ENCODE data around the gene ANGEL1. TPM values are rescaled to one million over a fixed set of nuclear protein-coding genes. Genes with fewer than 3 reads are reported as not detected.

The ANGEL1 gene
- total RNA-seq, 2 experiments from 2014 or later, result 14.6 to 15.9 TPM

DNA sequence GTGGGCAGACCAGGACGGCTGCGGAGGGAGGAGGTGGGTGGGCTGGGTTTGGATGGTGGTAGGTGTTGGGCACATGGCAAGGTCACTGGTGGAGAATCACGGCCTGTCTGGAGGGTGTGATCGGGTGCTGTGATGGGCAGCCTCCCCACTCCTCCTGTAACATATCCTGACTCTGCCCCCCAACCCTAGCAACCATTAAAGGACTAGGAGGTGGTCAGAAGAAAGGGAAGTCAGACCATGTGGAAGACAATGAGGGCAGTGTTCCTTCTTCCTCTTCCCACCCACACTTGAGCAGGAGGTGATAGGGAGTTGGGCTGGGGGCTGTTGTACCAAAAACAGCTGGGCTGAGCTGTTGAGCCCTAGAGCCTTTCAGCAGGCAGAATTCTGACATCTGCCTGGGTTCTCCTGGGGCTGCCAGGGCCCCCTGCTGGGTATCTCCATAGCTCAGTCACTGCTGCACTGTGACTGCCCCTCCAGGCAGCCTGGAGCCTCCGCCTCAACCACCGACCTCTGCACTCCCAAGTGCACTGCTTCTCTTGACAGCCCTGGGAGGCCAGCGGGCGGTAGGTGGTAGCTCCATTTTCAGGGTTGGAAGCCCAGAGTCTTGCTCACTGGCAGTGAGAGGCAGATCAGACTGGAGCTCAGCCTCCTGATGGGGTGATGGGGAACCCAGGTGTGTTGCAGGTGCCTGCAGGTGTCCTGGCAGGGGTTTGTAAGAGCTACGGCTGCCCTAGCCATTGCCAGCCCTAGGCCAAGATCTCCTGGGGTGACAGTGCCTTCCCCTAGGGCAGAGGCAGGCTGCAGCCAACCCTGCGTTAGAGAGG lies 36.0 kb downstream of the ANGEL1 start:
- ChIA-PET CTCF (interaction anchor here (1.5 to 3.3 kb wide), 2 partner anchors 8 to 66 kb away, joined by 4 to 20 read pairs; no protein-coding TSS in a partner anchor), POLR2A (interaction anchor here (1.1 kb wide), 1 partner anchor 9 kb away, joined by 3 read pairs; no protein-coding TSS in a partner anchor)
- H3K9me3 Mint-ChIP-seq, result no peaks in the 10 kb centered on the region
- peaks cover 8% of the 10 kb centered on the region for H3K4me1 Mint-ChIP-seq (ENCODE audit: low read depth)
- no peak overlapping the region for H3K27ac Mint-ChIP-seq
- DNase-seq, result no peak
- peaks cover 3% of the 10 kb centered on the region for H3K36me3 Mint-ChIP-seq
- intact Hi-C loops (cut with micrococcal nuclease), result no loop called here
- no peaks in the 10 kb centered on the region for H3K27me3 Mint-ChIP-seq
- H3K4me3 Mint-ChIP-seq, result no peak overlapping the region

- peaks cover 7% of the 10 kb centered on the region for H3K4me1 Mint-ChIP-seq (ENCODE audit: low read depth)
- H3K27ac Mint-ChIP-seq, result no peak overlapping the region
- ChIA-PET CTCF (interaction anchor here (1.5 to 3.3 kb wide), 2 partner anchors 9 to 65 kb away, joined by 4 to 20 read pairs; no protein-coding TSS in a partner anchor), POLR2A (interaction anchor here (1.1 kb wide), 1 partner anchor 9 kb away, joined by 3 read pairs; no protein-coding TSS in a partner anchor)
- intact Hi-C loops (cut with micrococcal nuclease), result no loop called here
- no peaks in the 10 kb centered on the region for H3K27me3 Mint-ChIP-seq
- H3K4me3 Mint-ChIP-seq, result no peak overlapping the region
- no peak for DNase-seq
- no peaks in the 10 kb centered on the region for H3K9me3 Mint-ChIP-seq
- H3K36me3 Mint-ChIP-seq, result peaks cover 3% of the 10 kb centered on the region
Observed at GRCh38 chr14:76775695-76776427, 36.8 kb downstream of the ANGEL1 start.

DNA sequence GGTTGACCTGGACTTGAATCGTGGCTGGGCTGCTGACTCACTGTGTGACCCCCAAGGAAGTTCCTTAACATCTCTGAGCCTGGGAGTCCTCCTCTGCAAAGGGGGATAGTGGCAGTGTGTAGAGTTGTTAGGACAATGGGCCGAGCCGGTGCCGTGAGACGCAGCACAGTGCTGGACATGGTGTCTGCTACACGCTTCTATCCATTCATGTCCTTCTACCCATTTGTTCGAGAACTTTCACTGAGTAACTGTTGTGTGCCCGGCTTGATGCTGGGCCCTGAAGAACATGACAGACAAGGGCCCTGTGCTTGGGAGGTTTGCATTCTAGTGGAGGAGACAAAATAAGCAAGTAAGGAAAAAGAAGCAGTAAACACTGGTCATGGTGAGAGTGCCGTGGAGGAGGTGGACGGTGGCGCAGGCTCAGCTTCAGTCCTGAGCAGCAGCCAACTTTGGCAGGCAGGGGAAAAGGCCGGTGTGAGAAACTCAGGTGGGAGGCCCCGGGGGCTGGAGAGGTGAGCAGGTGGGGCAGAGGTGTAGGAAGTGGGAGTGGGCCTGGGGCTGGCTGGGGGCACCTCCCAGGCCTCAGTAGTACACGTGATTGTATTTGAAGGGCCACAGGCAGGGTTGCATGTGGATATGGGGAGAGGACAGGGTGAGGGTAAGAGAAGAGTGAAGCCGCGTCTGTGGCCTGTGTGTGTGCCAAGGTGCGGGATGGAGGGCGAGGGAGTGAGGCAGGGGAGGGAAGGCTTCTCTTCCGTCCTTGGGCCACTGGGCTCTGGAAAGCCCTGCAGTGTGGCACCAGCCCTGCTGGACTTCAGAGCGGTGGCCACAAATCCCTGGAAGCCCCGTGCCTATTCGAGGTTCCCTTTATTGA lies 37.6 kb downstream of the ANGEL1 start:
- no peaks in the 10 kb centered on the region for H3K36me3 Mint-ChIP-seq
- no peaks in the 10 kb centered on the region for H3K27me3 Mint-ChIP-seq
- peaks cover 7% of the 10 kb centered on the region for H3K4me1 Mint-ChIP-seq (ENCODE audit: low read depth)
- CTCF ChIA-PET, result interaction anchor here (1.5 to 3.3 kb wide), 2 partner anchors 10 to 65 kb away, joined by 4 to 20 read pairs; no protein-coding TSS in a partner anchor
- no peaks in the 10 kb centered on the region for H3K9me3 Mint-ChIP-seq
- intact Hi-C loops (cut with micrococcal nuclease), result no loop called here
- no peak for DNase-seq
- POLR2A ChIA-PET, result interaction anchor here (1.1 kb wide), 1 partner anchor 8 kb away, joined by 3 read pairs; no protein-coding TSS in a partner anchor
- no peak overlapping the region for H3K4me3 Mint-ChIP-seq
- H3K27ac Mint-ChIP-seq, result no peak overlapping the region

DNA sequence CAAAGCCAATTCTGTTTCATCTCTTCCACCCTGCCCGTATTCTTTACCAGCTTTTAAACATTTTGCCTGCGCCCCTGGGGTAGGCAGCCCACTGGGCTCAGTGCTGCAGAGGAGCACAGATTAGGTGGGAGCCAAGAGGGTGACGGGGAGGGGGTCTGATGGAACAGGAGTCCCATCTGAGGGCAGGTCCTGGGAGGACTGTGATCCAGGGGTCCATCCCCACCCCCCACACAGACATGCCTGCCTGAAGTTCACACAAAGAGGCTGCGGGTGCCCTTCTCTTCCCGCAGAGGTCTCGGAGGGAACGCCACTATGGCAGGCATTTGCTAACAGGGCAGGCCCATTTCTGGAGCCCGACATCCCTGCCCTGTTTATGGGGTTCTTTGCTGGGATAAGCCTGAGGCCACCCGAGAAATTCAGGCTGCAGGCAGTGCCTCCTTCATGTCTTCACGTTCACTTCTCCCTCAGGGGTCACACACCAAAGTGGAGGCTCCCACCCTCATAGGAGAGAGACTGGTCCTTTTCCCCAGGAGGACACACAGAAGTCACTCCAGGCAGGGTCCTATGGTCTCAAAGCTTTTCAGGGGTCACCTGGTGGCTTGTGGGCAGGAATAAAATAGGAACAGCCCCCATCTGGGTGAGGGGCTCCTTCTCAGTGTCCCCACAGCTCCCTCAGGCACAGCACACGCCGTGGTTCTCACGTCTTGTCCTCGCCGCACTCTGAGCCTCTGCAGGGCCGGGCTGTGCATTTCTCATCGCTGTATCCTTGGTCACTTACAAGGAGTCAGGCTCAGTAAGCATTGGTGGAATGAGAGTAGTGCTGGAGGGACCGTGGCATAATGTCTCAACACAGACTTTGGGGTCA lies 38.5 kb downstream of the ANGEL1 start:
- ChIA-PET CTCF (no interaction called here), POLR2A (no interaction called here)
- H3K27ac Mint-ChIP-seq, result no peak overlapping the region
- H3K9me3 Mint-ChIP-seq, result no peaks in the 10 kb centered on the region
- H3K27me3 Mint-ChIP-seq, result no peaks in the 10 kb centered on the region
- H3K36me3 Mint-ChIP-seq, result no peaks in the 10 kb centered on the region
- H3K4me3 Mint-ChIP-seq, result no peak overlapping the region
- intact Hi-C loops (cut with micrococcal nuclease), result no loop called here
- peaks cover 9% of the 10 kb centered on the region for H3K4me1 Mint-ChIP-seq (ENCODE audit: low read depth)
- no peak for DNase-seq

DNA sequence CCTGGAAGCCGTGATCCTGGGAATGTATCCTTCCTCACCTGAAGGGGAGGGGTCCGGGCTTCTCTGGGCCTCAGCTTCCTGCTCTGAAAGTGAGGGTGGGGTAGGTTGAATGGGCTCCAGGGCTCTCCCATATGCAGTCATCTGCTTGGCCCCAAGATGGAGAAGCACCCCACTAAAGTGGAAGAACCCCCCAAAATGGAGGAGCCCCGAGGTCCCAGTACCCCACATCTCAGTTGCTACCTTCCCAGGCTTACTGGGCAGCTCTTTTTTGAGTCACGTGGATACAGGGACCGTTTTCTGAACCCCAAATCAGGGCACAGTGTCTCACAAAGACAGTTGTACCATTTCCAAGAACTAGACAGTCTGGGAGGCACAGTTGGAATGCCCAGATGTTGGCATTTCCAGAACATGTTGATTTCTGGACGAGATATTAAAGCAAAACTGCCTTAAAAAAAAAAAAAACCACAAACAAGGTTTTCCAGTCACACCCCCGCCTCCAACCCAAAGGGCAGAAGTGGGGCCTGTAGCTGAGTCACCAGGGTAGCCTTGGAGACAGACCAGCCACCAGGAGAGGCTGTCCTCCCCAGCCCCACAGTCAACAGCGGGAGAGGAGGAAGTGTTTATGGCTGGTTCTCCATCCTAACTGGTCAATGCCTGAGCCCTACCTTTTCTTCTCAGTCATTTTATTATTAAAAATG lies 39.3 kb downstream of the ANGEL1 start:
- ChIA-PET POLR2A (no interaction called here), CTCF (interaction anchor here (1.6 kb wide), 1 partner anchor 11 kb away, joined by 6 read pairs; no protein-coding TSS in a partner anchor)
- peak; percentile 47 for DNase-seq
- Mint-ChIP-seq H3K27ac (no peak overlapping the region), H3K4me3 (no peak overlapping the region), H3K36me3 (no peaks in the 10 kb centered on the region), H3K27me3 (no peaks in the 10 kb centered on the region), H3K9me3 (no peaks in the 10 kb centered on the region), H3K4me1 (ENCODE audit: low read depth) (peaks cover 18% of the 10 kb centered on the region)
- intact Hi-C loops (cut with micrococcal nuclease), result no loop called here

GRCh38 chr14:76772300-76773187 lies 40.1 kb downstream of the ANGEL1 start:
- intact Hi-C loops (cut with micrococcal nuclease), result no loop called here
- Mint-ChIP-seq H3K4me1 (ENCODE audit: low read depth) (peaks cover 25% of the 10 kb centered on the region), H3K27ac (no peak overlapping the region), H3K36me3 (no peaks in the 10 kb centered on the region), H3K9me3 (no peaks in the 10 kb centered on the region), H3K27me3 (no peaks in the 10 kb centered on the region), H3K4me3 (no peak overlapping the region)
- DNase-seq, result peak; percentile 4
- CTCF ChIA-PET, result interaction anchor here (1.6 kb wide), 1 partner anchor 12 kb away, joined by 6 read pairs; no protein-coding TSS in a partner anchor
- POLR2A ChIA-PET, result no interaction called here

DNA sequence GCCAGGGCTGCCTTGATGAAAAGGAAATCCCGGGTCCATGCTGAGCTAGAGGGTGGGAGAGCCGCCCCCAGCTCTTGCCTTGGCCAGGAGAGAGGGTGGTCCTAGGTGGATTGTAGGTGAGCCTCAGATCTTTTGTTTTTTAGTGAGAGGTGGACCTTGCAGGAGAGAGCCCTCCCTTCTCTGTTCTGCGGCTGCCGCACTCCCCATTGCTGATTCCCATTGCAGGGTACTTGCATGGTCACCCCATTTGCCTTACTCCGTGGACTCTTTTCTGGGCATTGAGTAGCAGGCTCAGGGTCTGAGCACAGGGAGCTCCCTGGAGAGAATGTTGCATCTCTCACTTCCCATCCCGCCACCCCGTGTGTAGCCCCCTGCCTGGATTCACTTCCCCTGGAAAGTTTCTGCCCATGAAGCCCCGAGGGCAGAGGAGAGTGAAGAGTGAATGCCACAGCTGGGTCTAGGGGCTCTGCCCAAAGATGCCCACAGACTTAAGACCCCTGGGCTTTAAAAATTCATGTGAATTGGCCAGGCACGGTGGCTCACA lies 41.2 kb downstream of the ANGEL1 start:
- peak; percentile 6 for DNase-seq
- Mint-ChIP-seq H3K4me3 (no peak overlapping the region), H3K4me1 (ENCODE audit: low read depth) (peaks cover 25% of the 10 kb centered on the region), H3K27me3 (no peaks in the 10 kb centered on the region), H3K27ac (no peak overlapping the region), H3K36me3 (no peaks in the 10 kb centered on the region), H3K9me3 (no peaks in the 10 kb centered on the region)
- intact Hi-C loops (cut with micrococcal nuclease), result no loop called here
- ChIA-PET POLR2A (no interaction called here), CTCF (interaction anchor here (1.6 to 3.6 kb wide), 2 partner anchors 12 to 13 kb away, joined by 6 to 21 read pairs; no protein-coding TSS in a partner anchor)

DNA sequence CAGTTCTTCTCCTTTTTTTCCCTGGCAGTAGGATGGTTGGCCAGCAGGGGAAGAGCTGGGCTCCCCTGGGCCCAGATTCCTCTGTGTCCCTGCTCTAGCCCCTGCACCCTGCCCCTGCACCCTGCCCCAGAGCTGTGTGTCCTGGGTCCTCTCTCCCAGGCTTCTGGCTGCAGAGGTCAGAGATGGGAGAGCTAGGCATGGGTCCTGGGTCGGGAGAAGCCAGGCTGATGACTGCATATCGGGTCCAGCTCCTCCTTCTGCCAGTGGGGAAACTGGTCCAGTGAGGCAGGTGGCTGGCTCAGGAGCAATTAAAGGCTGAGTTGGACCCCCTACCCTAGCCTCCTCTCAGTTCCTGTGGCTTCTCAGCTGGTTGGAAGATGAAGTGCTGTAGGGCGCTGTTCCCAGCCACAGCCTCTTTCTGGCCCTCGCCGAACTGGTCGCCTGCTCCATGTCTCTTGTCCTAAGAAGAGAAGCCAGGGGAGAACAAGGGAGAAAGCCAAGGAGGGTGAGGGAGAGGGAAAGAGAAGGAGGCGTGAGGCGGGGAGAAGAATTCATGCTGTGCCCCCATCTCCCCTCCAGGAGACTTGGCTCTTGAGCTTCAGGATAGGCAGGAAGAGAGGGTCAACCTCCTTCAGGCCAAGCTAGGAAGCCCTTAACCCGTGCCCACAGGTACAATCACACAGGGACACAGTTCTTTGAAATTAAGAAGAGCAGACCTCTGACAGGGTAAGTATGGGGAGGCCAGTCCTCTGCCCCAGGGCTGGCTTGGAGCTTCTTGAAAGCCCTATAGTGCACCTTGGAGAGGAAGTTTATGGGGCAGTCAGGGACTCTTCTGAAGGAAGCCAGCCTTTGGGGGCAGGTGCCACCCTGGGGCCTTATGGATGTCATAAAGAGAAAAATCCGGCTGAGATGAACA lies 41.9 kb downstream of the ANGEL1 start:
- Mint-ChIP-seq H3K27me3 (no peaks in the 10 kb centered on the region), H3K36me3 (no peaks in the 10 kb centered on the region), H3K4me1 (ENCODE audit: low read depth) (peaks cover 25% of the 10 kb centered on the region), H3K27ac (no peak overlapping the region), H3K4me3 (no peak overlapping the region), H3K9me3 (no peaks in the 10 kb centered on the region)
- peak; percentile 6 for DNase-seq
- ChIA-PET CTCF (interaction anchor here (3.6 kb wide), 1 partner anchor 13 kb away, joined by 21 read pairs; no protein-coding TSS in a partner anchor), POLR2A (no interaction called here)
- intact Hi-C loops (cut with micrococcal nuclease), result no loop called here
